Ovary (tissue), 9 donors: ENCODE data around the gene FXYD1. TPM values are rescaled to one million over a fixed set of nuclear protein-coding genes. Genes with fewer than 3 reads are reported as not detected.
"Not testable (repeated sequence)": the region's sequence is repeated elsewhere in the genome, so short reads cannot be mapped to it uniquely, and the experiment has no call there.

Experiments used
- DNase-seq, 5 donors: peaks; one replicate each; pipeline ENCODE4 v3.0.0-alpha.2; 2019 to 2020
- H3K27ac ChIP-seq, 2 donors: fragments of 200-600 bp; one replicate each; pipeline versions ENCODE4 v1.5.1 to v1.8.0; 2019 to 2022
- H3K27me3 ChIP-seq: fragments of 200-600 bp; one replicate; pipeline ENCODE4 v1.8.0; 2022
- H3K36me3 ChIP-seq: fragments of 200-600 bp; sonication (generic); one replicate; pipeline ENCODE4 v1.5.1; 2019
- H3K4me1 ChIP-seq: one replicate; pipeline ENCODE4 v1.8.1; 2013; ENCODE audit warnings: mild to moderate bottlenecking, moderate library complexity; ENCODE audit not compliant: insufficient read depth
- H3K4me3 ChIP-seq: fragments of 200-600 bp; sonication (generic); one replicate; pipeline ENCODE4 v1.5.1; 2017
- H3K9me3 ChIP-seq, 2 donors: fragments of 200-600 bp in 1 of 2; sonication (generic) in 1 of 2; one replicate each; pipeline versions ENCODE4 v1.5.1 to v1.8.1; 2013 to 2019; ENCODE audit warnings: mild to moderate bottlenecking in 1 of 2, moderate library complexity in 1 of 2
- CTCF ChIP-seq, 3 donors: fragments of 450-650 bp in 2 of 3; fragments of 200-600 bp in 1 of 3; IDR thresholded peaks; one replicate each; pipeline versions ENCODE4 v1.5.1 to v1.8.0; 2016 to 2022; ENCODE audit warnings: antibody characterized with exemption in 3 of 3, mild to moderate bottlenecking in 1 of 3
- EP300 ChIP-seq: sonication (generic); formaldehyde crosslinking; IDR thresholded peaks from one replicate; pipeline ENCODE4 v1.6.1; 2017; ENCODE audit warnings: antibody characterized with exemption
- POLR2A ChIP-seq: fragments of 450-650 bp; IDR thresholded peaks from one replicate; pipeline ENCODE4 v1.6.1; 2017; ENCODE audit warnings: antibody characterized with exemption, mild to moderate bottlenecking, moderate library complexity
- WGBS, 3 donors: extraction: QIAGEN DNeasy Blood & Tissue Kit in 1 of 3; methylation state at CpG; one replicate each; pipeline versions ENCODE4 v1.1.5 to v1.1.7; 2013 to 2017; 5-methylcytosine and 5-hydroxymethylcytosine counted together
- intact Hi-C, 4 donors: fragments of 100-400 bp; cut with DNase I; formaldehyde crosslinking; loops; one replicate each; pipeline versions ENCODE4 v1.11.0 to v1.15.1; 2022 to 2023
- polyA plus RNA-seq, 2 donors: library from polyadenylated mRNA; stranded (reverse); fragments of 200-250 nt in 1 of 2; fragments of 350-450 nt in 1 of 2; fragmentation: Illumina TruSeq in 1 of 2; extraction: RNeasy Lipid Tissue Mini Kit (QIAGEN cat#74804) in 1 of 2; gene quantifications; one replicate each; pipeline ENCODE4 v1.2.3, GENCODE V29; 2013 to 2014
- total RNA-seq, 7 donors: library from RNA; depleted of rRNA in 2 of 7; stranded (reverse); fragments of >200 nt in 2 of 7; fragmentation: NEBNext Ultra II Directional in 3 of 7; extraction: Animal tissue kit (Norgen Biotek cat#: 25700) in 3 of 7; gene quantifications; one replicate each; pipeline versions ENCODE4 v1.1.0 to v1.2.4, GENCODE V29; 2016 to 2023
- donor health status: DM: no; HTN: no; CAD: no; lungs with moderate emphysema.
- donor health status: DM: no; HTN: no; CAD: no.
- donor health status: Bipolar disorder and iron deficiency.
- donor health status: DM: yes; HTN: yes; CAD: no.
- donor health status: DM: no; HTN: no; CAD: no.
- donor health status: DM: yes; HTN: yes; CAD: no.

FXYD1 gene
- total and polyA plus RNA-seq, 9 donors, result 26.7 to 204 (median 95.8) TPM

GRCh38 chr19:35146746-35147459, 8.3 kb downstream of the FXYD1 start:
- no peaks in the 10 kb centered on the region for H3K4me1 ChIP-seq

GRCh38 chr19:35149463-35149862, 10.8 kb downstream of the FXYD1 start:
- Histone ChIP-seq H3K4me1 (no peaks in the 10 kb centered on the region), H3K27me3 (no peaks in the 10 kb centered on the region), H3K36me3 (no peaks in the 10 kb centered on the region), H3K27ac (no peak overlapping the region), H3K4me3 (no peak overlapping the region), H3K9me3 (no peaks in the 10 kb centered on the region)
- 66 to 70% (median 67%) methylated on average over 3 of the region's 3 CpGs for WGBS, 3 donors
- no peak for TF ChIP-seq POLR2A
- no peak for TF ChIP-seq CTCF (IDR thresholded peaks at IDR 0.05)
- TF ChIP-seq EP300, result no peak
- DNase-seq, result no peak
- intact Hi-C loops, result no loop called here

More at GRCh38 chr19:35146746-35147459, 8.3 kb downstream of the FXYD1 start:
- no peaks in the 10 kb centered on the region for H3K36me3 ChIP-seq
- H3K9me3 ChIP-seq, result no peaks in the 10 kb centered on the region
- intact Hi-C loops, result no loop called here
- no peaks in the 10 kb centered on the region for H3K27me3 ChIP-seq
- no peak overlapping the region for H3K27ac ChIP-seq
- H3K4me3 ChIP-seq, result no peak overlapping the region
- TF ChIP-seq CTCF (IDR thresholded peaks at IDR 0.05) (no peak), POLR2A (no peak)
- WGBS, 3 donors, result 78 to 83% (median 81%) methylated on average over 7 of the region's 7 CpGs
- no peak for DNase-seq

DNA sequence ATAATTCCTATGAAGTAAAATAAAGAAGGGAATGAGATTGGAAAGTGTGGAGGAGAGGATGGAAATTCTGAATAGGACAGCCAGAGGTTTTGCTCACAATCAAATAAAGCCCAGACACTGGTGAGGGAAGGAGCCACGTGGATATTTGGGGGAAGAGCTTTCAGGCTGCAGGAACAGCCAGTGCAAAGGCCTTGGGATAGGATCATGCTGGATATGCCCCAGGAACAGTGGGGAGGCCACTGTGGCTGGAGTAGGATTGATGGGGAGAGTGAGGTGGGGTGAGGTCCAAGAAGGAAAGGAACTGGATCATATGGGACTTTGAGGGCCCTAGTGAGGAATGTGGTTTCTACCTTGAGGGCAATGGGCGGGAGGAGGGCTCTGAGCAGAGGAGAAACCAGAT, 11.8 kb downstream of the FXYD1 start:
- WGBS, 3 donors, result 51 to 65% (median 56%) methylated on average over 2 of the region's 2 CpGs
- no peak overlapping the region for H3K27ac ChIP-seq
- intact Hi-C loops, result no loop called here
- H3K4me1 ChIP-seq, result no peaks in the 10 kb centered on the region
- no peak for DNase-seq
- no peaks in the 10 kb centered on the region for H3K27me3 ChIP-seq
- no peak overlapping the region for H3K4me3 ChIP-seq
- TF ChIP-seq POLR2A, result no peak
- TF ChIP-seq EP300, result no peak
- no peak for TF ChIP-seq CTCF (IDR thresholded peaks at IDR 0.05)
- no peaks in the 10 kb centered on the region for H3K9me3 ChIP-seq
- no peaks in the 10 kb centered on the region for H3K36me3 ChIP-seq

- TF ChIP-seq EP300 (no peak), CTCF (IDR thresholded peaks at IDR 0.05) (no peak), POLR2A (no peak)
- Histone ChIP-seq H3K36me3 (no peaks in the 10 kb centered on the region), H3K9me3 (no peaks in the 10 kb centered on the region), H3K27me3 (no peaks in the 10 kb centered on the region), H3K4me1 (no peaks in the 10 kb centered on the region), H3K4me3 (no peak overlapping the region), H3K27ac (no peak overlapping the region)
- WGBS, 3 donors, result 81 to 88% (median 83%) methylated on average over 20 of the region's 20 CpGs
- intact Hi-C loops, result no loop called here
- DNase-seq, result no peak
Observed at GRCh38 chr19:35151273-35152065, 12.8 kb downstream of the FXYD1 start.

- H3K4me1 ChIP-seq, H3K4me3 ChIP-seq, H3K36me3 ChIP-seq, H3K9me3 ChIP-seq, H3K27ac ChIP-seq, H3K27me3 ChIP-seq, intact Hi-C loops, DNase-seq: not testable (repeated sequence)
- 55 to 74% (median 69%) methylated on average over 10 of the region's 10 CpGs for WGBS, 3 donors
Observed at GRCh38 chr19:35153129-35153522, 14.5 kb downstream of the FXYD1 start.
